SK-N-SH (cell line): Measurements from ENCODE around the gene SSBP1. TPM values are rescaled to one million over a fixed set of nuclear protein-coding genes. Genes with fewer than 3 reads are reported as not detected.

ENCODE experiments used
- CTCF ChIA-PET: fragments of 300-600, 350-600 bp; formaldehyde crosslinking; extraction: SDS; loops from one replicate; lab custom pipeline; 2021; lab: Yijun Ruan, JAX
- POLR2A ChIA-PET: fragments of 350-600 bp; sonication (Branson Sonifier 250); formaldehyde crosslinking; extraction: SDS; loops from one replicate; lab custom pipeline; 2020; ENCODE audit warnings: antibody characterized with exemption, inconsistent platforms; lab: Yijun Ruan, JAX
- DNase-seq: peaks from one replicate; pipeline ENCODE4 v3.0.0; 2012
- H2AFZ ChIP-seq: fragments of 200-600 bp; sonication (generic); 2 replicates; pipeline ENCODE4 v1.8.1; 2016; ENCODE audit warnings: antibody characterized with exemption, mild to moderate bottlenecking, low read depth
- H3F3A ChIP-seq: fragments of 200-600 bp; sonication (generic); replicated peaks from 2 replicates; pipeline ENCODE3; 2016; ENCODE audit warnings: antibody characterized with exemption, mild to moderate bottlenecking; ENCODE audit not compliant: insufficient read depth
- H3K27ac ChIP-seq, 2 experiments: fragments of 200-500 bp in 1 of 2; fragments of 200-600 bp in 1 of 2; sonication (Bioruptor generic) in 1 of 2; sonication (generic), shearing (Covaris generic) in 1 of 2; 2 replicates each; pipeline versions ENCODE4 v1.5.1 to v1.6.1; 2014 to 2016; ENCODE audit warnings: low read depth in 2 of 2, inconsistent platforms in 1 of 2, low read length in 1 of 2, mild to moderate bottlenecking in 1 of 2, mixed read lengths in 1 of 2
- H3K27me3 ChIP-seq: fragments of 200-600 bp; sonication (generic), shearing (Covaris generic); 2 replicates; pipeline ENCODE4 v1.6.1; 2016; ENCODE audit warnings: mixed run types; ENCODE audit not compliant: insufficient read depth
- H3K36me3 ChIP-seq, 2 experiments: fragments of 200-500 bp in 1 of 2; fragments of 200-600 bp in 1 of 2; sonication (Bioruptor generic) in 1 of 2; sonication (generic) in 1 of 2; replicated peaks in 1 of 2; 2 replicates each; pipeline versions ENCODE3 to v1.5.1; 2014 to 2016; ENCODE audit warnings: low read length in 1 of 2, mild to moderate bottlenecking in 1 of 2; ENCODE audit not compliant: insufficient read depth in 2 of 2, control insufficient read depth in 1 of 2
- H3K4me1 ChIP-seq, 2 experiments: fragments of 200-500 bp in 1 of 2; fragments of 200-600 bp in 1 of 2; sonication (Bioruptor generic) in 1 of 2; sonication (generic), shearing (Covaris generic) in 1 of 2; 2 replicates each; pipeline versions ENCODE4 v1.5.1 to v1.6.1; 2014 to 2016; ENCODE audit warnings: low read depth in 1 of 2, low read length in 1 of 2, mixed run types in 1 of 2; ENCODE audit not compliant: insufficient read depth in 2 of 2, control insufficient read depth in 1 of 2
- H3K4me2 ChIP-seq: fragments of 200-600 bp; sonication (generic), shearing (Covaris generic); 2 replicates; pipeline ENCODE4 v1.6.1; 2017; ENCODE audit warnings: mixed run types
- H3K4me3 ChIP-seq, 2 experiments: fragments of 200-500 bp in 1 of 2; fragments of 200-600 bp in 1 of 2; sonication (Bioruptor generic) in 1 of 2; sonication (generic), shearing (Covaris generic) in 1 of 2; 2 replicates each; pipeline versions ENCODE4 v1.5.1 to v1.8.1; 2014 to 2016; ENCODE audit warnings: low read depth in 2 of 2, inconsistent platforms in 1 of 2, low read length in 1 of 2, mild to moderate bottlenecking in 1 of 2, mixed read lengths in 1 of 2, moderate library complexity in 1 of 2
- H3K79me2 ChIP-seq: fragments of 200-600 bp; sonication (generic); 2 replicates; pipeline ENCODE4 v1.8.1; 2017; ENCODE audit warnings: mild to moderate bottlenecking; ENCODE audit not compliant: insufficient read depth
- H3K9ac ChIP-seq: fragments of 200-600 bp; sonication (generic); 2 replicates; pipeline ENCODE4 v1.6.1; 2017; ENCODE audit warnings: mixed run types
- H3K9me2 ChIP-seq: fragments of 200-600 bp; sonication (generic); 2 replicates; pipeline ENCODE4 v1.6.1; 2017; ENCODE audit warnings: mixed run types
- H3K9me3 ChIP-seq: fragments of 200-600 bp; sonication (generic); 2 replicates; pipeline ENCODE4 v1.6.1; 2017; ENCODE audit warnings: mixed run types, mild to moderate bottlenecking, moderate library complexity
- H4K20me1 ChIP-seq: fragments of 200-600 bp; sonication (generic); 2 replicates; pipeline ENCODE4 v1.6.1; 2017; ENCODE audit warnings: mild to moderate bottlenecking, mixed run types; ENCODE audit not compliant: insufficient read depth
- FOXJ3 ChIP-seq: sonication (generic); formaldehyde crosslinking; IDR thresholded peaks from 2 replicates; pipeline ENCODE4 v1.5.1; 2020; ENCODE audit warnings: mild to moderate bottlenecking, missing genetic modification reagents
- GATA2 ChIP-seq: sonication (generic); formaldehyde crosslinking; IDR thresholded peaks from 2 replicates; pipeline ENCODE4 v1.5.0; 2020; ENCODE audit warnings: mild to moderate bottlenecking, missing genetic modification reagents
- IRF3 ChIP-seq: fragments of 150-350 bp; IDR thresholded peaks from 2 replicates; pipeline ENCODE4 v1.6.1; 2016; ENCODE audit warnings: mild to moderate bottlenecking, low read depth, low read length
- MEF2A ChIP-seq: IDR thresholded peaks from 2 replicates; pipeline ENCODE4 v1.4.0; 2012; ENCODE audit warnings: low read depth, borderline replicate concordance
- POLR2AphosphoS5 ChIP-seq: IDR thresholded peaks from 2 replicates; pipeline ENCODE4 v1.6.1; 2012; ENCODE audit warnings: low read depth, low read length
- RCOR1 ChIP-seq: fragments of 150-350 bp; IDR thresholded peaks from 2 replicates; pipeline ENCODE4 v1.6.1; 2017; ENCODE audit warnings: antibody characterized with exemption, low read length
- RFX5 ChIP-seq: IDR thresholded peaks from 2 replicates; pipeline ENCODE4 v1.6.1; 2012; ENCODE audit warnings: mild to moderate bottlenecking, improper control_type of control experiment, low read length
- SIN3A ChIP-seq: IDR thresholded peaks from 2 replicates; pipeline ENCODE4 v1.6.1; 2012; ENCODE audit warnings: low read depth, mild to moderate bottlenecking, low read length, moderate library complexity, borderline replicate concordance
- USF2 ChIP-seq: fragments of 150-350 bp; IDR thresholded peaks from 2 replicates; pipeline ENCODE4 v1.6.1; 2017; ENCODE audit warnings: antibody characterized with exemption, low read length, low read depth, borderline replicate concordance
- YY1 ChIP-seq: IDR thresholded peaks from 2 replicates; pipeline ENCODE4 v1.4.0; 2012; ENCODE audit warnings: low read depth, mild to moderate bottlenecking
- ZBTB33 ChIP-seq: IDR thresholded peaks from 2 replicates; pipeline ENCODE4 v1.4.0; 2012; ENCODE audit warnings: low read depth, borderline replicate concordance
- WGBS: methylation state at CpG from one replicate; pipeline ENCODE4 v1.1.6; 2017; ENCODE audit warnings: low lambda C conversion rate; 5-methylcytosine and 5-hydroxymethylcytosine counted together
- polyA plus RNA-seq, 3 experiments: library from polyadenylated mRNA; depleted of rRNA; stranded (reverse); fragments of >200 nt; gene quantifications; 2 replicates each; pipeline ENCODE4 v1.2.3, GENCODE V29; 2012

The SSBP1 gene
- polyA plus RNA-seq, 1 of the 3 experiments (the other 2 are of a cell fraction) = 212 TPM

GRCh38 chr7:141717450-141717849, 20.7 kb upstream of the SSBP1 start (continued):
- no peak for TF ChIP-seq IRF3
- TF ChIP-seq SIN3A = no peak
- TF ChIP-seq RFX5 = no peak
- no peak for TF ChIP-seq USF2
- TF ChIP-seq, all 33 proteins: peak for 0

- CTCF ChIA-PET = interaction anchor here (1.7 to 4.8 kb wide), 3 partner anchors 14 to 64 kb away, joined by 5 to 44 read pairs (median 6); partner anchors contain the start of genes SSBP1 and WEE2
- WGBS = 83% methylated on average over 2 of the region's 2 CpGs
- H3K4me2 ChIP-seq = no peak overlapping the region
Observed at GRCh38 chr7:141722529-141722928, 15.6 kb upstream of the SSBP1 start.

More at GRCh38 chr7:141722529-141722928, 15.6 kb upstream of the SSBP1 start:
- H3K27ac ChIP-seq = no peak overlapping the region
- H3F3A ChIP-seq = no peaks in the 10 kb centered on the region
- no peaks in the 10 kb centered on the region for H3K27me3 ChIP-seq
- no peaks in the 10 kb centered on the region for H3K9me3 ChIP-seq
- H3K9me2 ChIP-seq = no peaks in the 10 kb centered on the region
- TF ChIP-seq GATA2 (CRISPR knock-in tag) = no peak
- TF ChIP-seq POLR2AphosphoS5 = no peak
- TF ChIP-seq ZBTB33 = no peak
- TF ChIP-seq RCOR1 = no peak
- no peak for TF ChIP-seq FOXJ3 (CRISPR knock-in tag)
- no peak for TF ChIP-seq MEF2A
- no peak for TF ChIP-seq YY1
- TF ChIP-seq, all 33 proteins: peak for 0
- Histone ChIP-seq H3K79me2 (no peaks in the 10 kb centered on the region), H2AFZ (no peak overlapping the region), H3K4me1 (no peaks in the 10 kb centered on the region), H3K36me3 (peaks cover 0 to 4% of the 10 kb centered on the region in 2 experiments), H3K4me3 (no peak overlapping the region), H4K20me1 (no peaks in the 10 kb centered on the region), H3K9ac (no peak overlapping the region)
- DNase-seq = no peak
- POLR2A ChIA-PET = interaction anchor here (1.2 kb wide), 1 partner anchor 16 kb away, joined by 3 read pairs; the partner anchor contains the start of gene SSBP1
